HepG2 (cell line): ENCODE data around the gene IQGAP2. TPM values are rescaled to one million over a fixed set of nuclear protein-coding genes. Genes with fewer than 3 reads are reported as not detected.

Source experiments
- ARID5B ChIP-seq: IDR thresholded peaks from 2 replicates; pipeline ENCODE4 v1.4.0; 2020; ENCODE audit warnings: mild to moderate bottlenecking, missing genetic modification reagents
- CREM ChIP-seq, 2 experiments: sonication (generic) in 1 of 2; formaldehyde crosslinking in 1 of 2; IDR thresholded peaks; 2 replicates each; pipeline versions ENCODE4 v1.4.0 to v1.6.1; 2016 to 2020; ENCODE audit warnings: antibody characterized with exemption in 1 of 2, mild to moderate bottlenecking in 1 of 2, missing genetic modification reagents in 1 of 2
- EHMT2 ChIP-seq: fragments of 200-600 bp; sonication (generic); IDR thresholded peaks from 2 replicates; pipeline ENCODE4 v1.7.0; 2017; ENCODE audit warnings: antibody characterized with exemption, low read depth, low read length, borderline replicate concordance
- ELF3 ChIP-seq: IDR thresholded peaks from 2 replicates; pipeline ENCODE4 v1.6.1; 2016; ENCODE audit warnings: missing genetic modification reagents, missing compliant biosample characterization
- FOXA3 ChIP-seq: IDR thresholded peaks from 2 replicates; pipeline ENCODE4 v1.6.1; 2016; ENCODE audit warnings: missing genetic modification reagents, missing compliant biosample characterization
- HNF4A ChIP-seq: sonication (generic); formaldehyde crosslinking; IDR thresholded peaks from 2 replicates; pipeline ENCODE4 v1.4.0; 2020; ENCODE audit warnings: missing genetic modification reagents
- HNF4G ChIP-seq, 2 experiments: sonication (generic) in 1 of 2; formaldehyde crosslinking in 1 of 2; IDR thresholded peaks; 2 replicates each; pipeline versions ENCODE4 v1.4.0 to v1.6.1; 2011 to 2020; ENCODE audit warnings: borderline replicate concordance in 2 of 2, low read depth in 2 of 2, mild to moderate bottlenecking in 2 of 2, low read length in 1 of 2, missing genetic modification reagents in 1 of 2, moderate library complexity in 1 of 2
- HNRNPL ChIP-seq: fragments of 200-400 bp; formaldehyde crosslinking; IDR thresholded peaks from 2 replicates; pipeline ENCODE4 v1.6.1; 2017; ENCODE audit warnings: mild to moderate bottlenecking, low read depth, low read length
- LCORL ChIP-seq, 2 experiments: fragments of 450-650 bp in 1 of 2; sonication (generic) in 1 of 2; formaldehyde crosslinking in 1 of 2; IDR thresholded peaks; 2 replicates each; pipeline versions ENCODE4 v1.5.0 to v1.6.1; 2017 to 2020; ENCODE audit warnings: antibody characterized with exemption in 1 of 2, missing genetic modification reagents in 1 of 2
- NCOR1 ChIP-seq: fragments of 200-600 bp; sonication (generic); IDR thresholded peaks from 2 replicates; pipeline ENCODE4 v1.7.0; 2017; ENCODE audit warnings: antibody characterized with exemption, low read length, borderline replicate concordance
- NR2F6 ChIP-seq, 2 experiments: IDR thresholded peaks; 2 replicates each; pipeline ENCODE4 v1.6.1; 2016; ENCODE audit warnings: antibody characterized with exemption in 1 of 2, mild to moderate bottlenecking in 1 of 2
- SKIL ChIP-seq: sonication (generic); formaldehyde crosslinking; IDR thresholded peaks from 2 replicates; pipeline ENCODE4 v1.8.0; 2022; ENCODE audit warnings: missing genetic modification reagents, mild to moderate bottlenecking, moderate library complexity, borderline replicate concordance
- SNAPC4 ChIP-seq: sonication (generic); formaldehyde crosslinking; IDR thresholded peaks from 2 replicates; pipeline ENCODE4 v1.4.0; 2020; ENCODE audit warnings: mild to moderate bottlenecking, missing genetic modification reagents
- ZMYM2 ChIP-seq: sonication (generic); formaldehyde crosslinking; IDR thresholded peaks from 2 replicates; pipeline ENCODE4 v1.8.0; 2022; ENCODE audit warnings: mild to moderate bottlenecking, missing genetic modification reagents
- ZNF350 ChIP-seq: sonication (generic); formaldehyde crosslinking; IDR thresholded peaks from 2 replicates; pipeline ENCODE4 v1.4.0; 2020; ENCODE audit warnings: mild to moderate bottlenecking, low read depth, missing genetic modification reagents, borderline replicate concordance
- ZNF431 ChIP-seq: sonication (generic); formaldehyde crosslinking; IDR thresholded peaks from 2 replicates; pipeline ENCODE4 v1.9.0; 2022; ENCODE audit warnings: missing genetic modification reagents, low read depth, mild to moderate bottlenecking, borderline replicate concordance
- polyA plus RNA-seq, 8 experiments: library from polyadenylated mRNA; depleted of rRNA in 3 of 8; stranded (reverse) in 7 of 8; unstranded in 1 of 8; fragments of >200 nt; fragmentation: Illumina TruSeq in 4 of 8; extraction: Trizol in 4 of 8; gene quantifications; 2 replicates each; pipeline versions ENCODE4 v1.2.1 to v1.2.3, GENCODE V29; 2011 to 2016; ENCODE audit warnings: low read depth in 4 of 8, missing spikeins in 1 of 8, mixed read lengths in 1 of 8; ENCODE audit not compliant: insufficient read depth in 1 of 8
- total RNA-seq, 5 experiments: library from RNA; depleted of rRNA; stranded (reverse); fragments of >200 nt; fragmentation: Illumina TruSeq; extraction: Trizol; gene quantifications; 2 replicates each; pipeline ENCODE4 v1.2.3, GENCODE V29; 2016; ENCODE audit warnings: low read depth in 1 of 5

IQGAP2 gene
- total and polyA plus RNA-seq, 2 of the 13 experiments (the other 11 are each of a cell fraction or from before 2014, with no cell fraction given), result 35.2 to 83.3 TPM

GRCh38 chr5:76472335-76473008 is 69.4 kb downstream of the IQGAP2 start (continued):
- no peak for TF ChIP-seq SNAPC4
- peak; percentile 49 for TF ChIP-seq NR2F6 (IDR thresholded peaks at IDR 0.05)
- TF ChIP-seq NR2F6 (CRISPR knock-in tag; IDR thresholded peaks at IDR 0.05), result no peak; the same call in 1 of the 2 replicates
- TF ChIP-seq ZMYM2 (CRISPR knock-in tag), result peak; percentile 60; the same call in 1 of the 2 replicates
- TF ChIP-seq ARID5B (CRISPR knock-in tag), result peak; percentile 77; the same call in 1 of the 2 replicates
- TF ChIP-seq SKIL (CRISPR knock-in tag), result no peak
- TF ChIP-seq HNF4A (CRISPR knock-in tag), result peak; percentile 72
- TF ChIP-seq FOXA3 (CRISPR knock-in tag), result peak; percentile 40; the same call in 1 of the 2 replicates
- 0 out of 2 replicates have a peak, but pooled peaks have one; percentile 53 for TF ChIP-seq HNF4G (IDR thresholded peaks at IDR 0.05; ENCODE audit: borderline replicate concordance, low read depth, low read length)
- TF ChIP-seq HNF4G (CRISPR knock-in tag; IDR thresholded peaks at IDR 0.05; ENCODE audit: borderline replicate concordance, low read depth), result no peak
- peak; percentile 19; the same call in 1 of the 2 replicates for TF ChIP-seq ELF3 (CRISPR knock-in tag)
- TF ChIP-seq HNRNPL, result 0 out of 2 replicates have a peak, but pooled peaks have one; percentile 65
- no peak for TF ChIP-seq LCORL (IDR thresholded peaks at IDR 0.05)
- TF ChIP-seq LCORL (CRISPR knock-in tag; IDR thresholded peaks at IDR 0.05), result 0 out of 2 replicates have a peak, but pooled peaks have one; percentile 29
- TF ChIP-seq ZNF350 (CRISPR knock-in tag), result 0 out of 2 replicates have a peak, but pooled peaks have one; percentile 29
- TF ChIP-seq ZNF431 (CRISPR knock-in tag), result no peak
- TF ChIP-seq NCOR1, result peak; percentile 78; the same call in 1 of the 2 replicates
- TF ChIP-seq CREM (IDR thresholded peaks at IDR 0.05), result peak; percentile 68; the same call in 1 of the 2 replicates
- TF ChIP-seq CREM (CRISPR knock-in tag; IDR thresholded peaks at IDR 0.05), result no peak
- TF ChIP-seq EHMT2, result peak; percentile 45; the same call in 1 of the 2 replicates
